GM11168 (cell line): Measurements from ENCODE around the gene ATG7.

Experiments
- in situ Hi-C: fragments of 300-500 bp; cut with MboI; formaldehyde crosslinking; loops from one replicate; pipeline ENCODE4 v1.12.0; 2022; ENCODE audit warnings: low sequenced_read_pairs; ENCODE audit not compliant: unreplicated experiment

The ATG7 gene

DNA sequence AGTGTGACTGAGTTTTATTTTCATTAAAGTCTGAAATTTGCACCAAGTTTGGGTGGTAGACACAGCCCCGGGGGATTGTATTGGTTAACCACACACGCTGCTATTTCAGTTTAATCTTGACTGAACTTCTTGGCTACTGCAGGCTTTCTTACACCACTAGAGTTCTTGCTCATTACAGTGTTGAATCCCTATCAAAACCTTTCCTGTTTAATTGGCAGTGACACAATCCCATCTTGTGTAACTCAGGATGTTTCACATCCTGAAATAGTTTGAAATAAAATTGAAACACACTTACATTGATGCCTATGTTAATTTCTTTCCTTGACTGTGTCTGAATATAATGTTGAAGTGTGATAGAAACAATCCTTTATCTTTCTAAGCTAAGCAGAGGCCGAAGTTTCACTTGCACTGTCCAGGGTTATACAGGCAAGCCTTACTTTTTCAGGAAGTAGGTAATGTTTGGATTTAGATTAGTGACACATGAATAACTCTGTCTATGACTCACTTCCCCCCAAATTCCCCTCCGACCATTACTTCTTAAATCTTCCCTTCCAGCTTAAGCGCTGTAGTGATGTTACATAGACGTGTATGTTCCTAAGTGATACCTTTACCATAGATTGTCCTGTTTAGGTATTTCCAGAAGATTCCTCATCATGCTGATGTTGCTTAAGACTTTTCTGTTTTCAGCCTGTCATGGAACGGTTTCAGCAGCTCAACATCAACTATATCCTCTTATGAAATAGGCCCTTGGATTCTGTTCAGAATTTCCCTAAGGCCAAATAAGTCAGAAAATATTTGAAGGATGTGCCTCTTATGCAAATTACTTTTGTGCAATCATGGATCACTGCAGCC, 16.8 kb downstream of the ATG7 start:
- in situ Hi-C loops, result no loop called here

DNA sequence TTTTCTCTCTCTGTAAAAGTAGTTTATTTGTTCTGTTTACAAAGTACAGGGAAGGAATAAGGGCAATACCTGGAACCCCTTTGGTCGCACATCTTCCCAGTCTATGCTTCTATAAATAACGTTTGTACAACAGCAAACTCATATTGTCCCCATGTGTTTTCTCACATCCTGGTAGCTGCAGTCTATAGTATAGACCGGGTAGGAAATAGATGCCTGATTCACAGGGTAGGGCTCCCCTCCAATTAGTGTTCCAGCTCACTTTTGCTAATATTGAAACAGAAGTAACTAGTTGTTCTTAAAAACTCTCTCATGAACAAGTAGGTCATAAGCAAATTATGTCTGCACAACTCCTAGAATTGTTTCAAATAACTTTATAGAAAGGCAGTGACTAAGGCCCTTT, 17.7 kb downstream of the ATG7 start:
- in situ Hi-C loops, result no loop called here

DNA sequence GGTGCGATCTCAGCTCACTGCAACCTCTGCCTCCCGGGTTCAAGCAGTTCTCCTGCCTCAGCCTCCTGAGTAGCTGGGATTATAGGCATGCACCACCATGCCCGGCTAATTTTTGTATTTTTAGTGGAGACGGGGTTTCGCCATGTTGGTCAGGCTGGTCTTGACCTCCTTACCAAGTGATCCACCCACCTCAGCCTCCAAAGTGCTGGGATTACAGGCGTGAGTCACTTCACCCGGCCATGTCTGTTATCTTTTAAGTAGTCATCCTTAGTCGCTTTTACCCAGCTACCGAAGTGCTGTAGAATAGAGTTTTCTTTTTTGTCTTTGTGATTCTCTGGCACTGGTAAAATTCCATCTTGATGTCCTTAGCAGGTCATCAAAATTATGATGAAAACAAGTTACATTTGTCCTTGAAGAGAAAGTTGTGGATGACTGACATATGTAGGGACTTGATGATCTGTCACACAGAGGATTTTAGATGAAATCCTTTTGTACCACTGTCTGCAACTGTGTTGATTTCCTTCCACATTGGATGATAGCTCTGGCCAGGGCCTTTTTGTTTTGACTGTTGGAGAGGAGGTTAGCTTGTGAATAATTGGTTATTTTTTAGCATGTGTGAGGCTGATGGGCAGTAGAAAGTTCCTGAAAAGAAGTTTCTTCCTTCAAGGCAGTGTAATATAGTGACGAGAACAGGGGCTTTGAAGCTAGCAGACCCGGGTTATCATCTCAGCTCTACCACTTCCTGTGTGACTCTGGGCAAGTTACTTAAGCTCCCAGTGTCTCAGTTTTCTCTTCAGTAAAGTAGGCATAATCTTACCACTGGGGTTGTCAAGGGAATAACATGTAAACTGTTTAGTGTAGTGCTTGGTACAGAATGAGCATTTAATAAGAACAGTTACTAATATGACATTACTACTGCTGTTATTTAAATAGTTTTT, 18.8 kb downstream of the ATG7 start:
- in situ Hi-C loops, result no loop called here

DNA sequence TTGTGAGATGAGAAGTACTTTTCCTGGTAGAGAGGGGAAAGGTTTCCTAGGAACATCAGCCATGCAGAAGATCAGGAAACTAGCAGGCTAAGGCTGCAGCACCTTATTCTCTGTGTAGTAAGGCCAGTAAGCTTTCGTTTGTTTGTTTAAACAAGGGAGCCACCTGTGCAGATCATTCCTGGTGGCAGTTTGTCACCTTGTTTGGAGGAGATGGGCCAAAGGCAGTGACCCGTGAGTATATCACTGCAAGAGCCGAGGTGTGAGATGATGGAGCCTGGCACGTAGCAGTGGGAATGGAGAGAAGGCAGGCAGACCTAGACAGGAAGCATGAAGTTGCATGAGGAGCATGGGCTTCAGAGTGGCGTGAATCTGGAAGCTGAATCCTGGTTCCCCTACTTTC, 19.6 kb downstream of the ATG7 start:
- in situ Hi-C loops, result no loop called here

DNA sequence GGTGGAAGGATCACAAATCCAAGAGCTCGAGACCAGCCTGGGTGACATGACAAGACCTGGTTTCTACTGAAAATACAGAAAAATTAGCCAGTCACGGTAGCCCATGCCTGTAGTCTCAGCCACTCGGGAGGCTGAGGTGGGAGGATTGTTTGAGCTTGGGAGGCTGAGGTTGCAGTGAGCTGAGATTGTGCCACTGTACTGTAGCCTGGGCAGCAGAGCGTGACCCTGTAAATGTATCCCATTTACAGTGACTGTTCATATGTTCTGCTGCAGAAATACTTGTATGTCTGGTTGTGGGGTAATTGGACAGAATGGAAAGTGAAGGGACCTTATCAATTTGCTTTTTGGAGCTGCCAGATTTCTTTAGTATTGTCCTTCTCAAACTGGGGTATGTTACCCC, 24.9 kb downstream of the ATG7 start:
- in situ Hi-C loops, result no loop called here

GRCh38 chr3:11300970-11301369, 28.8 kb downstream of the ATG7 start:
- in situ Hi-C loops, result no loop called here

- in situ Hi-C loops, result no loop called here
These were observed 30.2 kb downstream of the ATG7 start for GRCh38 chr3:11302444-11302843.

- in situ Hi-C loops, result no loop called here
These were observed 32.0 kb downstream of the ATG7 start for GRCh38 chr3:11304175-11304574.

DNA sequence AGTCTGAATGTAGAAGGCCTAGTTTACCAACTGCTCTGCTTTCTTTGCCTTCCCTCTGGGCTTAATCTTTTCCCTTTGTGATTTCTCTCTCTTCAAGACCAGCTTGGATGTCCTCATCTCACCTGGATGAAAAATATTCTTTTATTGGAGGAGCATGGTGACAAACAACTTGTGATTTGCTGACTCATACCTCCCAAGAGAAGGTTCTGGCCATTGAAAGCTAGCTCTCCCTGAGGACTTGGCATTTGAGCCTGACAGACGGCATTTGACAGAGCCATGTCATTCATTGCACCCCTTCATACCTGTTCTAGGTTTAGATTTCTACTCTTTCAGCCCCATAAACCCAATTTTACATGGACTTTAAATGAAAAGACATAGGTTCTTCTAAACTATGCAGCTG, 33.3 kb downstream of the ATG7 start:
- in situ Hi-C loops, result no loop called here

DNA sequence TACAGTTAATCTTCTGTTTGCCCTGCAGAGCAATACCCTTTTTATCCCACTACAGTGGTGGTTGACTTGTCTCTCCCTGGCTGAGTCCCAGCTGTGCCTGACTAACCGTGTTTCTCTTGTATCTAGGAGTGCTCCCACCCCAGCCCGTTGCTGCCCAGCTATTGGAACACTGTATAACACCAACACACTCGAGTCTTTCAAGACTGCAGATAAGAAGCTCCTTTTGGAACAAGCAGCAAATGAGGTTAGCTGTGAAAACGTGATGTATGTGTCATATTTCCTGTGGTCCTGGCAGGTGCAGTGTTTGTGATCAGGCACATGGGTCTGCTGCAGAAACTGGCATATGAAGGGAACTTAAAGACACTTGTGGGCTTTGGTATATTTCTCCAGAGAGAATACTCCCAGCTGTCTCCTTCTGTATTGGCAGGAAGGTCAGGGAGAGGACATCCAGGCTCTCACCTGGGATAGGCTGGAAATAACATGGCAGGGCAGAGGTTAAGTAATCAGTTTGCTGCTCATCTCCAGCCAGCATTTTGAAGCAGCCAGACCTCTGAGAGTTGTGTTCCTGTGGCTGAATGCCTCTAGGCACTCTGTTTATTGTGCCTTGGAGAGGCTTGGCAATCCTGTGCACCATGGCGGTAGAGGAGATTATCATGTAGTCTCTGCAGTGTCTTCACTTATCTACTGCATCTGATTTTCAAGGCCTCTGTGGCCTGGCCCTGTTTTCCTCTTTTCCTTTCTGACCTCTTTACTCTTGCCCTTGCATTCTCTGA, 34.8 kb downstream of the ATG7 start:
- in situ Hi-C loops, result no loop called here

DNA sequence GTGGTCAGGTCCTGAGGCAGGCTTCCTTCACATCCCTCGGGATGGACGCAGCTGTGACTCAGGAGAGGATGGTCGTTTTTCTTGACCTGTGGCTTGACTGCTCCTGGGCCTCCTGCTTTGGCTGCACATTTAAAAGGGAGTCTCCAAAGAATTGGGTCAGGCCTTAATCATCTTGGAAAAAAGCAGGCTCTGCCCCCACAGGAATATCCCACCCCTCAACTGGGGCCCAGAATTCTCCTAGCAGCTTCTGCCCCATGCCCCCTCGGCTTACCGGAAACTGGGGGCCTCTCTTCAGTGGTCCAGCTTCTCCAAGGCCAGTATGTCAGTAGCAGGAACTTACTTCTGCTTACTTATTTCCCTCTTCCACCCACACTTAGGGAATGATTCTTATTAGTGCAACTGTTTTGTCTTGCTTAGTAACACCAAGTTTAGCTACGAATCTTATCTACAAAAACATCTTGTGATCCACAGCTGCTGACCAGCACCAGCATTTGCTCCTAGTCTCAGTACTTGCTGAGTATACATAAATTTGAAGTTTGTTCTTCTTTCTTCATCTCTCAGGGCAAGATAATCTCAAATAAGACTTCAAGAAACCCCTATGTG, 35.7 kb downstream of the ATG7 start:
- in situ Hi-C loops, result no loop called here

GRCh38 chr3:11310258-11310657, 38.1 kb downstream of the ATG7 start:
- in situ Hi-C loops, result no loop called here

DNA sequence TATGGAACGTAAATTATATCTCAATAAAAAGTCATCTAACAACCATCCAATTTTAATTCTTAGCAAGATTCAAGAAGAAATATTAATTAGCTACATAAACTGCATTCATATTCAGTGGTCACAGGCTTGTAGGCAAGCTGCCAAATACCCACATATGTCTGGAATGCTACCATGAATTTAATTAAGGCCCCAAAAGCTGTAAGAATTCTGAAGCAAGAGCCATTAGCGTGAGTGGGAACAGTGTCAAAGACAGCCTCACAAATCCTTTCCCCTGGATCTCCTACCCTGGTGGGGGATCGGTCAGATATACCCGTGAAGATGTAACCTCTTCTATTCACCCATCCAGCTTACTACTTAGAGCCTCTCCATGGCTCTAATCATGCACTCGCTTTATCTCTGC, 40.0 kb downstream of the ATG7 start:
- in situ Hi-C loops, result no loop called here

DNA sequence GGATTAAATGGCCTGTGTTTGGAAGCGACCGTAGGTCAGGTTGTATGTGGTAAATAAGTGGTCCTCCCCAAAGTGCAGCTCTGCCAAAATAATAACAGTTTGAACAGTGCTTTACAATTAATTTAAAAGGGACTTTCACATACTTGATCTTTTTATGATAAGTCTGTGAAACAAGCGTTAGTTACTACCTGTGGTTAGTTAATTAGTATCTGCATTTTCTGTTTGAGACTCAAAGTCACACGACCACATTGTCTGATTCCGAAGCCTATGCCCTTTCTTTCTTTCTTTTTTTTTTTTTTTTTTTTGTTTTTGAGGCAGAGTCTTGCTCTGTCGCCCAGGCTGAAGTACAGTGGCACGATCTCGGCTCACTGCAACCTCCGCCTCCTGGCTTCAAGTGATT, 45.1 kb downstream of the ATG7 start:
- in situ Hi-C loops, result no loop called here

DNA sequence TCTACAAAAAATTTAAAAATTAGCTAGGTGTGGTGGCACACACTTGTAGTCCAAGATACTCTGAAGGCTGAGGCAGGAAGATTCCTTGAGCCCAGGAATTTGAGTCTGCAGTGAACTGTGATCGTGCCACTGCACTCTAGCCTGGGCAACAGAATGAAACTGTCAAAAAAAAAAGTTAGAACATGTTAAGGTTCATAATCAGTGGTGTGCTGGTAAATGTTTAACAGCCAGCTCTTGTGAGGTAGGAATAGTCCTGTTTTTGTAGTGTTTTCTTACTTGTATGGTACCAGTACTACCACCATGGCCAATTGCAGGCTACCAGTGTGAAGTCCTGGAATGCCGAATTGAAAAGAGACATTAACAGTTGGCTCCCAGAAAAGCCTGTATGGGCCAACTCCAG, 50.7 kb downstream of the ATG7 start:
- in situ Hi-C loops, result no loop called here

GRCh38 chr3:11323813-11324212, 51.6 kb downstream of the ATG7 start:
- in situ Hi-C loops, result no loop called here

DNA sequence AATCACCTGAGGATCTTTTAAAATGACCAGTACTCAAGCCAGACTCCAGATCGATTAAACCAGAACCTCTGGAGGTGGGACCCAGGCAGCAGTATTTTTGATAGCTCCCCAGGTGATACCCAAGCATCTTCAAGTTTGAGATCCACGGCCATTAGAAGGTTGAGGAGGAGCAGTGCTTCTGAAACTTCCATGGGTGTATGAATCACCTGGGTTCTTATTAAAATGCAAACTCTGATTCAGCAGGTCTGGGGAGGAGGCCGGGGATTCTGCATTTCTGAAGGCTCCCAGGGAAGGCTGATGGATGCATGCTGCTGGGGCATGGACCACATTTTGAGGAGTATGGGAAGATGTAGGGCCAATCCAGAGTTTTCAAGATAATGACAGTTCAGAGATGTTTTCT, 55.4 kb downstream of the ATG7 start:
- in situ Hi-C loops, result loop anchor here (5.0 kb wide), 1 partner anchor 75 kb away; no protein-coding TSS in a partner anchor

- in situ Hi-C loops, result loop anchor here (5.0 kb wide), 1 partner anchor 76 kb away; no protein-coding TSS in a partner anchor
These were observed 56.2 kb downstream of the ATG7 start for GRCh38 chr3:11328196-11328945.

- in situ Hi-C loops, result loop anchor here (5.0 kb wide), 1 partner anchor 77 kb away; no protein-coding TSS in a partner anchor
These were observed 57.6 kb downstream of the ATG7 start for GRCh38 chr3:11329777-11330176.
